GM21576 (cell line): ENCODE measurements around the gene MIPEP.
"Not testable (repeated sequence)": the region's sequence is repeated elsewhere in the genome, so short reads cannot be mapped to it uniquely, and the experiment has no call there.

ENCODE experiments used
- ATAC-seq: cut with Tn5 transposase; IDR thresholded peaks from one replicate; pipeline ENCODE4 v1.9.1; 2021; ENCODE audit warnings: mild to moderate bottlenecking, moderate library complexity; ENCODE audit not compliant: unreplicated experiment

The MIPEP gene

DNA sequence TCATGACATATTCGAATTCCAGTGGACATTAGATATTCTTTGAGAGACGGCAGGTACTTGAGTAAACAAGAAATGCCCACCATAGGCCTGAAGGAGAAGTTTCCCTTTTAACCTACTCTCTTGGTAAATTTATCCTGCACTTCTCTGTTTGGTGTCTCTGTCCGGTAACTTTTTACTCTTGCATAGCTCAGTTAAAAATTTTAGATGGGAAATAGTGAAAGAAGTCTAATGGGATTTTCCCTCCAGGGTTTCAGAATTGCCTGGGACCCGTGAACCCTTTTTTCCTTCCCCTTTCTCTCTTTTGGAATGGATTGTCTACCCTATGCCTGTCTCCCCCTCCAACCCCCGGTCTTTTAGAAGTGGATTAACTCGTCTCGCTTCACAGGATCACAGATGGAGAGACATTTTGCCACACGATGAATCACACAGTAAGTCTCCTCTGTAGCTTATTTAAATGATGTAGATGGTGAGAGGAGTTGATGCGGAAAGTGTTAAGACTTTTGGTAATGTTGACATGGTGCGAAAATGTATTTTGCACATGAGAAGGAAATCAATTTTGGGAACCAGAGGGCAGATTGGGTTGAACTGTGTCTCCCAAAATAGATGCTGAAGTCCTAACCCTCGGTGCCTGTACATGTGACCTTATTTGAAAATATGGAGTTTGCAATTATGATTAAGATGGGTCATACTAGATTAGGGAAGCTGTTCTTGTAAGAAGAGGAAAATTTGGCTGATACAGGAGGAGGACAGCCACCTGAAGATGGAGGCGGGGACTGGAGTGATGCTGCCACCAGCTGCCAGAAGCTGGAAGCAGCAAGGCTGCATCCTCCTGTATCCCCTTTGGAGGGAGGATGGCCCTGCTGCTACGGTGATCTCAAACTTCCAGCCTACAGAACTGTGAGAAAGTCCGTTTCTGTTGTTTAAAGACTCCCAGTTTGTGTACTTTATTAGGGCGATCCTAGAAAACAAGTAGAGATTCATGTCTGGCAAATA lies 711 bp upstream of the MIPEP start:
- ATAC-seq, result peak; percentile 7

GRCh38 chr13:23884361-23884760 lies 4.8 kb downstream of the MIPEP start:
- ATAC-seq, result not testable (repeated sequence)

- no peak for ATAC-seq
Observed at GRCh38 chr13:23883255-23883654, 5.9 kb downstream of the MIPEP start.

- not testable (repeated sequence) for ATAC-seq
Observed at GRCh38 chr13:23881402-23881800, 7.8 kb downstream of the MIPEP start.

GRCh38 chr13:23880493-23881401 lies 8.5 kb downstream of the MIPEP start:
- not testable (repeated sequence) for ATAC-seq

DNA sequence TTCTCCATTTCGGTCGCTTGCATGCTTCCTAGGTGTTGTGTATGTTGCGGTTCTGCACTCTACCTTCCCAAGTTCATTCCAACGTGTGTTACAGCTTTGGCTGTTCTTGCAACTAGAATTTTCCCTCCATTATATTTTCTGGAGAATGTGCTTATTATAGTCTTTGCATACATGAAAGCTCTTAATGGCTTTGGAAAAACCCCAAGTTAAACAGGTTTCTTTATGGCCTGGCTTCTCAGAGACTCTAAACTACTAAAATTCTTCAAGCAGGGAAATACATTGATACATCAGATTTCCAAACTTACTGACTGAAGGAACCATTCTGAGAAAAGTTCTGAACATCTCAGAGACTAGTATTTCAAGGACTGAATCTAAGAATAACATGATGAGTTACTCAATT lies 11.9 kb downstream of the MIPEP start:
- ATAC-seq, result no peak

DNA sequence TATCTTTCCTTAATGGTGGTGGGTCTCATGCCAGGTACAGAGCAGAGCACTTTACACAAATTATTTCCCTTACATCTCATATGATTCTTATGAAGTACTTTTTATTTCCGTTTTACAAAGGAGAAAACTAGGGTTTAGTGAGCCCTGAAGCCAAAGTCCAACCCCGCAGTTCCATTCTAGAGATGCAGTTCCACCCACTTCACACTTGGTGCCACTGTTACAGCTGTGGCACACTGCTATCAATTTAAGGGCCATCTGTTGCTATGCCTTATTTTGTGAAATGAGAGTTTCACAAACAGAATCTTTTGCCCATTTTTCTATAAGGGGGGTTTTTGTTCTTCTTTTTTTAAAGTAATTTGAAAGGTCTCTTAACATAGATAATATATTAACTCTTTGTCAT lies 12.9 kb downstream of the MIPEP start:
- no peak for ATAC-seq

GRCh38 chr13:23871616-23872220 lies 17.5 kb downstream of the MIPEP start:
- no peak for ATAC-seq

GRCh38 chr13:23870356-23871140 lies 18.7 kb downstream of the MIPEP start:
- ATAC-seq, result no peak

DNA sequence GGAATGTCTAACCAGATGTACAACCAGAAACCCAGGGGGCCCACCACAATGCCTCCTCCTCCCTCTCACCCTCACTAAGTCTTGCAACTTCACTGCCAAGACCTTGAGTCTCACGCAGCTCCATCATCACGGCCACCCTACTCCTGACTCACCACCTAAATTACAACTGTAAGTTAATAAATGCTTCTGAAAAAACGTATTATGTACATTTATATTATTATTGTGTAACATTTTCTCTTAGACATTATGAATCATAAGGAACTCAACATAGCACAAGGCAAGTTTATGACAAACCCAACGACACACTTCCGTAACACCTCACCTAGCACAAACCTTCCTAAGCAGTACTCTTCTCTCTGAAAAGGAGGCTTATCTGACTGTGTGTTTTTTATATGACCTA lies 20.7 kb downstream of the MIPEP start:
- no peak for ATAC-seq

- no peak for ATAC-seq
Observed at GRCh38 chr13:23867027-23867491, 22.1 kb downstream of the MIPEP start.

DNA sequence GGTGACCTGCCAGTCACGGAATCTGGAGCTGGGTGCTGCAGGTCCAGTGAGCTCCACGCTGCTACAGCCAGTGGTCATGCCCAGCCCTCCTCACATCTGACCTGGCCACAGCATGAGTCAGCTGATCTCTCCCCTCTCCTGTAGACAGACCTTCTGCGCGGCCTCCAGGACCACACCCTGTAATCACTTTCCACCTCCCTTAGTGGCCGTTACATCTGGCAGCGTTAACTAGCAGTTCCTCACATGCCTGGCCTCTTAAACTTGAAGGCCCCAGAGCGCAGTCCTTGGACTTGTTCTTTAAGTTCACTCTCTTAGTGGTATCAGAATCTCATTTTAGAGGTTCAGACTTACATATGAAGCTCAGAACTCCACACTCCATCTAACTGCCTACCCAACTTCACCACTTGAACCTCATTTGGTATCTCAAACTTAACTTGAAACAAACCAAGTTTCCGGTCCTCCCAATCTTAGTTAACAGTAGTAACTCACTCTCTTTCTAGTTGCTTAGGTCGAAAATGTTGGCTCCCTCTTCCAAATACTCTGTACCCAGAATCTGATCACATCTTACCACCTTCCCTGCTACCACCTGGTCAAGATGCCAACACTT lies 22.7 kb downstream of the MIPEP start:
- ATAC-seq, result no peak

- no peak for ATAC-seq
Observed at GRCh38 chr13:23865906-23866305, 23.3 kb downstream of the MIPEP start.

DNA sequence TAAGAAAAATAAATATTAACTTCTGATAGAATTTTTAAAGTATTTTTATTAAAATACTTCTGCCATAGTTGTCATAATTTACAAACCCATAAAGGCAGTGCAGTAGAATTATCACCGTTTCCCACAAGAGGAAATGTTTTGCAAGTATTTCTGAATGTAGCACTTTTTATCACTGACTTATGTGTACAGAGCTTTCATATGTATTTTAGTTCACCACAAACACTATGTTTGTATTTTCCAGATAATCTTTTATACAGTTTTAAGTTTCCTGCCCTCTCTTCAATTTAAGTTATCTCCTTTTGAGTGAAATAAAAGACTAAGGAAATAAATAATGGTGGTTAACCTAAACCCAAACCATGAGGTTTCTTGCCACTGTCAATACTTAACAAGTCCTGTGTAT lies 24.2 kb downstream of the MIPEP start:
- no peak for ATAC-seq

GRCh38 chr13:23861310-23861709 lies 27.9 kb downstream of the MIPEP start:
- no peak for ATAC-seq

DNA sequence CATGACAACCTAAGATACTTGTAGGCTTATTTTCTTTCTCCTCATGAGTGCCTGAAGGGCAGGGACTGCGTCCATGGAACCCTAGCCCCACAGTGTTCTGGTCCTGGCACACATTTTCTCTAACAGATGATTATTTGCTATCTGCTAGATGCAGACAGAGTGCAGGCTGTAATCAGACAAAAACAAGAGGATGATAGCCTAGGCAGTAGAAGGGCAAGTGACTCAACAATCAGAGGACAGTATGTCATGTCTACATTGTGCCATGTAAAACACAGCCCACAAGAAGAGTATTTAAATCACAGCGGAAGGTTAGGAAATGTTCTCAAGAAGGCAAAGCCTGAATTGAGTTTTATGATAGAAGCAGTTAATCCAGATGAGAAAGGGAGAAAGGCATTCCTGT lies 29.3 kb downstream of the MIPEP start:
- ATAC-seq, result no peak

GRCh38 chr13:23859455-23859854 lies 29.7 kb downstream of the MIPEP start:
- no peak for ATAC-seq

- ATAC-seq, result no peak
Observed at GRCh38 chr13:23858546-23858945, 30.7 kb downstream of the MIPEP start.

DNA sequence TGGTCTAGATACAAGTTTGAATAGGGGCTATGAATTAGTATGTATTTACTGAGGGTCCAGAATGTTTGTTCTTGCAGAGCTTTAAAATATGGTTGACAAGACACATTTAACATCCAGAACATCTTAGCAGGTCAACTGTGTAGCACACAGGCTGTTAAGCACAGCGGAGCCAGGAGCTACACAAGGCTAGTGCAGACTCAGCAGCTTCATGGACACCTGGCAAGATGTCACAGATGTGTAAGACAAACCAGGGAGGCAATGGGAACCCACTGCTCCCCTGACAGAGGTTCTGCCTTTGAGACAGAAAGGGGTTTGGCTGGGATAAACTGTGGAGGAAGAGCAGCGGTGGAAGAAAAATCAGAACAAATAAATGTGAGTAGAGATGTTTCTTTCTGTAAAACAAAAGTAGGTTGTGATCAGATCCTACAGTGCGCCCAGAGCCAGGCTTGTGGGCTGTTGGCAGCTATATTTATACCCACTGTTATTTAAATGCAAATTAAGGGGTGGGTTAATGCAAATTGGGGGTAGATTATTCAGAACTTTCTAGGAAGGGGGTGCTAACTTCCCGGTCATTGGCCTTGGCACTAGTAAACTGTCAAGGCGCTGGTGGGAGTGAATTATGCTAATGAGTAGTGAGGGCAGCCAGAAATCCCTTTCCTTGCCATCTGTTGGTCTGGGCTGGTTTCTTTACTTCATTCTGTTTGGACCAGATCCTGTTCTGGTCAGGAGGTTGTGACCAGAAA lies 33.0 kb downstream of the MIPEP start:
- no peak for ATAC-seq
